Activated CD4-positive, alpha-beta memory T cell treated with anti-CD3 and anti-CD28 coated beads, Interleukin-2, amount 10 ng/mL, durations not matched to agents 7 days and 5 days (primary cell): ENCODE data around the gene HNRNPA1L2. TPM values are rescaled to one million over a fixed set of nuclear protein-coding genes. Genes with fewer than 3 reads are reported as not detected.
A peak's percentile ranks its signal among the peaks of the same experiment; 100 is the strongest.
"Not testable (repeated sequence)": the region's sequence is repeated elsewhere in the genome, so short reads cannot be mapped to it uniquely, and the experiment has no call there.

Experiments
- CTCF ChIA-PET: fragments of 350-600 bp; sonication (Branson Sonifier 250); formaldehyde crosslinking; loops from one replicate; lab custom pipeline; 2021; ENCODE audit warnings: antibody characterized with exemption, inconsistent platforms; lab: Charles Lee
- POLR2A ChIA-PET: fragments of 350-600 bp; sonication (Branson Sonifier 250); formaldehyde crosslinking; loops from one replicate; lab custom pipeline; 2021; ENCODE audit warnings: antibody characterized with exemption; lab: Charles Lee
- DNase-seq: peaks from one replicate; pipeline ENCODE4 v3.0.0-alpha.2; 2020
- H3K27ac Mint-ChIP-seq: one replicate; pipeline ENCODE4 v1.8.0; 2021; ENCODE audit warnings: mild to moderate bottlenecking, mixed read lengths
- H3K27me3 Mint-ChIP-seq: one replicate; pipeline ENCODE4 v1.8.0; 2021; ENCODE audit warnings: mixed read lengths
- H3K36me3 Mint-ChIP-seq: one replicate; pipeline ENCODE4 v1.8.0; 2021; ENCODE audit warnings: low read depth, mixed read lengths
- H3K4me1 Mint-ChIP-seq: one replicate; pipeline ENCODE4 v1.8.0; 2021; ENCODE audit warnings: mixed read lengths
- H3K4me3 Mint-ChIP-seq: one replicate; pipeline ENCODE4 v1.8.0; 2021; ENCODE audit warnings: mild to moderate bottlenecking, mixed read lengths
- H3K9me3 Mint-ChIP-seq: one replicate; pipeline ENCODE4 v1.8.0; 2021; ENCODE audit warnings: mixed read lengths
- total RNA-seq, 2 experiments: library from RNA; stranded (reverse); gene quantifications; one replicate each; pipeline ENCODE4 v1.2.3, GENCODE V29; 2021

The HNRNPA1L2 gene
- total RNA-seq, 2 experiments from 2014 or later = 8.9 to 9.3 TPM

DNA sequence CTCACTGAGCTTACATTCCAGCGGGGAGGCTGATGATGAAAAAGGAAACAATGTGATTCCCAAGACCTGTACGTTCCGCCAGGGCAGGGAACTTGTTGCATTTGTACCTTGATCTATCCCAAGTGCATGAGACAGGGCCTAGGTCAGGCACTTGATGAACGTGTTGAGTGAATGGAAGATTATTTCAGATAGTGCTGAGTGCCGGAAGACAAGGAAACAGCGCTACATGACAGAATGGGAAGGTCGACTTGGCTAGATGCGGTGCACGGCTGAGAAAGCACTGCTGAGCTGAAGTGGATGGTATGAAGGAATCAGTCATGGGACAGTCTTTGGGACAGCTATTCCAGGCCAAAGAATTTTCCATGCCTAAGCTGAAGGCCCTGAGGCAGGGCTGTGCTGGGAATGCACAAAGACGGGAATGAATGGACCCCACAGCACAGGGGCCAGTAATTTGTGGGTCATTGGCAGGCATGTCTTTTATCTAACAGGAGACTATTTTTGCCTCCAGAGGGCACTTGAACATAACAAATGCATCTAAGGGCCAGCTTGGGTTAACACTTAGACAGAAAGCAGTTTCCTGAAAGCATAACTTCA is 33.1 kb upstream of the HNRNPA1L2 start:
- CTCF ChIA-PET = interaction anchor here (0.9 to 1.8 kb wide), 3 partner anchors 199 to 359 kb away, joined by 3 to 14 read pairs (median 5); no protein-coding TSS in a partner anchor
- H3K36me3 Mint-ChIP-seq, DNase-seq, H3K27me3 Mint-ChIP-seq, H3K27ac Mint-ChIP-seq, POLR2A ChIA-PET, H3K4me1 Mint-ChIP-seq, H3K4me3 Mint-ChIP-seq, H3K9me3 Mint-ChIP-seq: not testable (repeated sequence)

DNA sequence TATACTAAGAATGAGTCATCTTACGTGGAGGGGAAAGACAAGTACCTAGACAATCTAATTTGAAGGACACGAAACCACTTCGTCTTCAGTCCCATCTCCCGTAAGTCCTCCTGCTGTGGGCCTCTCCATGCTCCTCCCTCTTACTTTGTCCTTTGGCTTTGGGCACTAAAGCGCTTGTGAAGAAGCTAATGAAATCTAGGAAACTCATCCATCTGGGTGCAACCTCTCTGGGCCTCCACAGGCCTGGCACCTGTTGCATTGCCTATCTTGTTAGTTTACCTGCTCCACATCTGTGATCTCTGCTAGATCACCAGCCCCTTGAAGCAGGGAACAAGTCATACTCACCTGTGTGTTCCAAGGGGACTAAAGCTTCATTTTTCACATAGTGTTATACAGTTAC is 32.1 kb upstream of the HNRNPA1L2 start:
- H3K4me1 Mint-ChIP-seq, H3K4me3 Mint-ChIP-seq, H3K27ac Mint-ChIP-seq, DNase-seq, H3K9me3 Mint-ChIP-seq, H3K27me3 Mint-ChIP-seq, H3K36me3 Mint-ChIP-seq: not testable (repeated sequence)
- ChIA-PET CTCF (interaction anchor here (0.9 to 1.8 kb wide), 3 partner anchors 198 to 358 kb away, joined by 3 to 9 read pairs (median 3); no protein-coding TSS in a partner anchor), POLR2A (interaction anchor here (0.9 kb wide), 1 partner anchor 43 kb away, joined by 4 read pairs; the partner anchor contains the start of gene SUGT1)

DNA sequence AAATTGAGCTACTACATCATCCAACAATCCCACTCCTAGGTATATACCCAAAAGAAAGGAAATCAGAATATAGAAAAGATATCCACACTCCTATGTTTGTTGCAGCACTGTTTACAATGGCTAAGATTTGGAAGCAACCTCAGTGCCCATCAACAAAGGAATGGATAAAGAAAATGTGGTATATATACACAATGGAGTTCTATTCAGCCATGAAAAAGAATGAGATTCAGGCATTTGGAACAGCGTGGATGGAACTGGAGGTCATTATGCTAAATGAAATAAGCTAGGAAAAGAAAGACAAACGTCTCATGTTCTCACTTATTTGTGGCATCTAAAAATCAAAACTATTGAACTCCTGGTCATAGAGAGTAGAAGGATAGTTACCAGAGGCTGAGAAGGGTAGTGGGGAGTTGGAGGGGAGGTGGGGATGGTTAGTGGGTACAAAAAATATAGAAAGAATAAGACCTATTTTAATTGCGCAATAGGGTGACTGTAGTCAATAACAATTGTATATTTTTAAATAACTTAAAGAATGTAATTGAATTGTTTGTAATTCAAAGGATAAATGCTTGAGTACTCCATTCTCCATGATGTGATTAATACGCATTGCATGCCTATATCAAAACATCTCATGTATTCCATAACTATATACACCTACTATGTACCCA is 27.0 kb upstream of the HNRNPA1L2 start:
- H3K27me3 Mint-ChIP-seq = peaks cover 7% of the 10 kb centered on the region
- ChIA-PET POLR2A (interaction anchor here (2.8 to 3.9 kb wide), 2 partner anchors 38 to 165 kb away, joined by 15 to 91 read pairs; partner anchors contain the start of genes SUGT1 and VPS36), CTCF (interaction anchor here (0.9 to 2.9 kb wide), 3 partner anchors 37 to 49 kb away, joined by 3 to 40 read pairs (median 4); partner anchors contain the start of gene SUGT1)
- H3K9me3 Mint-ChIP-seq = no peaks in the 10 kb centered on the region
- H3K27ac Mint-ChIP-seq = no peak overlapping the region
- H3K36me3 Mint-ChIP-seq = no peaks in the 10 kb centered on the region
- peak overlapping the region; percentile 32 for H3K4me3 Mint-ChIP-seq
- peaks cover 25% of the 10 kb centered on the region for H3K4me1 Mint-ChIP-seq
- no peak for DNase-seq

DNA sequence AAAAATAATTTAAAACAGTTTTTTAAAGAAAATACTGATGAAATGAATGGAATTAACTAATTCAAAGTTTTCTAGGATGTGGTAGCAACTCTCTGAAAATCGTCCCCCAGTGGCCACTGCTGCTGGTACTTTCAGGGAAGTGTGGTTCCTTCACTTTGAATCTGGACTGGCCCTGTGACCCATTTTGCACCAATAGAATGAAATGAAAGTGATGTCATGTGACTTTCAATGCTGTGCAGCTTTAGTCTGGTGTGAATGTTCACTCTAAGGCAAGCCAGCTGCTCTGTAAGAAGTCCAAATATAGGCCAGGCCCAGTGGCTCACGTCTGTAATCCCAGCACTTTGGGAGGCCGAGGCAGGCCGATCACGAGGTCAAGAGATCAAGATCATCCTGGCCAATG is 26.4 kb upstream of the HNRNPA1L2 start:
- Mint-ChIP-seq H3K9me3 (no peaks in the 10 kb centered on the region), H3K4me1 (peaks cover 28% of the 10 kb centered on the region), H3K36me3 (no peaks in the 10 kb centered on the region), H3K4me3 (peak overlapping the region; percentile 95), H3K27me3 (peaks cover 7% of the 10 kb centered on the region), H3K27ac (peak overlapping the region; percentile 85)
- ChIA-PET POLR2A (interaction anchor here (2.4 to 3.9 kb wide), 3 partner anchors 37 to 168 kb away, joined by 7 to 91 read pairs (median 15); partner anchors contain the start of genes SUGT1 and VPS36), CTCF (interaction anchor here (2.5 to 2.9 kb wide), 2 partner anchors 37 to 165 kb away, joined by 20 to 40 read pairs; partner anchors contain the start of genes SUGT1 and VPS36)
- no peak for DNase-seq

DNA sequence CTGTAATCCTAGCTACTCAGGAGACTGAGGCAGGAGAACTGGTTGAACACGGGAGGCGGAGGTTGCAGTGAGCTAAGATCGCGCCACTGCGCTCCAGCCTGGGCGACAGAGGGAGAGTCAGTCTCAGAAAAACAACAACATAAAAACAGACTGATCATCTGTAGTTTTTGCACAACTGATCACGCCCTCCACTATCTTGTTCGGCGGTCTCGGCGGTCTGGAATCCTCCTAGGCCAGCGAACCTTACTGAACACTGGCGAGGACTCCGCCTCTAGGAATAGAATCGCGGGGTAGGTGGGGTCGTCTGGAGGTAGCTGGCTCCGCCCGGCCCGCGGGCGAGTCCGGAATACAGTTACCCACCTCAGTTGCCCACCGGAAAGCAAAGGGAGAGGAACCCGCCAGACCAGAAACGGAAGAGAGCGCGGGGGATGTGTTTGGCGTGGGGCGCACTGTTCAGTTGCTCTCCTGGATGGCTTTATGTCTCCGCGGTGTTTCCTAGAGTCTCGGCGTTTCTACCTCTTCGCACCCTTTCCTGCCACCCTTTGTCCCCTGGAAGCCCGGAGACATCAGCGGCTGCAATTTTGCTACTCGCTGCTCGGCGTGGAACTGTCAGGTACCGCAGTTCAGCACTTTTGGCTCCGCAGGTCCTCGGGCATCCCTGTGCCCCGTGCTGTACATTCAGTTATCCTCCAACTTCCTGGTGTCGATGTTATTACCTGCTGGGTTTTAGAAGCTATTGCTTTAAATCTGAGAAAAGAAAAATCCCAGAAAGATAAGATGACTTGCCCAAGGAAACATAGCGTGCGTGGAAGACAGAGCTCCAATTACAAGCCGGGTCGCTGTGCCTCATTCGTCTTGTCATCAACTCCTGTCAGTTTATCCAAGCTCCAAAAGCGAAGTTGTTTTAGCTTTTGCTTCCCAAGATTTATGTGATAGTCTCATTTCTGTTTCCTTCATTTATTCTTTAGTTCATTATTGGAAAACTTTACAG is 24.9 kb upstream of the HNRNPA1L2 start:
- POLR2A ChIA-PET = interaction anchor here (0.6 to 3.9 kb wide), 15 partner anchors 9 to 614 kb away, joined by 3 to 91 read pairs (median 4); partner anchors contain the start of genes SUGT1 and VPS36
- Mint-ChIP-seq H3K36me3 (no peaks in the 10 kb centered on the region), H3K27me3 (peaks cover 2% of the 10 kb centered on the region), H3K9me3 (no peaks in the 10 kb centered on the region), H3K4me3 (peak overlapping the region; percentile 95), H3K4me1 (peaks cover 28% of the 10 kb centered on the region), H3K27ac (peak overlapping the region; percentile 85)
- CTCF ChIA-PET = interaction anchor here (0.9 to 2.9 kb wide), 5 partner anchors 22 to 167 kb away, joined by 3 to 40 read pairs (median 6); partner anchors contain the start of genes SUGT1 and VPS36
- peak; percentile 86 for DNase-seq

DNA sequence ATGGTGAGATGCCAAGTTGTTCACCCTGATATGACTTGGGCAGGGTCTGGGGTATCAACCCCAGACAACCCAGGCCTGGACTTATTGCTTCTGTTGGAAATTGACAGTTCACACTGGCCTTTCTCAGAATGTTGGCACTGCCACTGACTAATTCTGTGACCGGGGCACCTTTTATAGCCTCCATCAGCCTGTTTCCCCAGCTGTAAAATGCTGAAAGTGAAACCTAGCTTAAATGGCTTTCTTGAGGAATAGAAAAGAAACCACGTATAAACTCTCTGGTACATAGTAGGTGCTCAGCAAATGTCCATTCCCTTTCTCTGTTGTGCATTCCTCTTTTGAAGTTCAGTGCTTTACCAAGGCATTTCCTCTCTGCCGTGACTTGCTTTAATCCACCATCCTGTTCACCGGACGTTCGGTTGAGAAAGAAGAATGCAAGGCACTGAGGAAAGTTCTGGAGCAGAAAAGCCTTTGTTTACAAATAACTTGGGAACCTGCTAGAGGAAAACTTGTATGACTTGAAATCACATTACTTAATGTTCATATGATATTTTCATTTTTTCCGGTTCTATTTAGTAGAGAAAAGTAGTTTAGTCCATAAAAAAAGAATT is 11.0 kb upstream of the HNRNPA1L2 start:
- CTCF ChIA-PET, H3K4me1 Mint-ChIP-seq, H3K27ac Mint-ChIP-seq, H3K4me3 Mint-ChIP-seq, H3K27me3 Mint-ChIP-seq, POLR2A ChIA-PET, H3K9me3 Mint-ChIP-seq, DNase-seq: not testable (repeated sequence)
- peaks cover 36% of the 10 kb centered on the region for H3K36me3 Mint-ChIP-seq

DNA sequence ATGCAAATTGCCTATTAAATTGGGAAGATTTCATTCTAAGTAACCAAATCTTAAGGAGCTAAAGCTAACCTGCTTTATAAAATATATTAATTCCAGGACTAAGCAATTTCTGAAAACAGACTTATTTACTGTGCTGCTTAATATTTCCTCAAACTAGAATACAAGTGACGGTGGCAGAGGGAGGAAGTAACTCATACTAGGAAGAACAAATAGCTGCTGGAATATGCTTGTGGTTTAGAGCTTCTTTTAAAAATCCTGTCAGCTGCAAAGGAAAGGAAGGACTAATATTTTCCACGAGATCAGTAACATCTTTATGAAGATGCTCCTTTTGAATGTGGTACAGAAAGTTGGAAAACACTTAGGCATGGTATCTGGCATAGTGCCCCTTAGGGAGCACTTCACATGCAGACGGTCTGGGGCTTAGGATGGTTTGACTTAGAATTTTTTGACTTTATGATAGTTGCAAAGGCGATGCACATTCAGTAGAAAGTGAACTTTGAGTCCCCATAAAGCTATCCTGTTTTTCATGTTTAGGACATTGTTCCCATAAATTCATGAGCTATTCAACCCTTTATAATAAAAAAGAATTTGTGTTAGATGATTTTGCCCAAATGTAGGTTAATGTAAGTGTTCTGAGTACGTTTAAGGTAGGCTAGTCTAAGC is 3.4 kb upstream of the HNRNPA1L2 start:
- Mint-ChIP-seq H3K27ac (no peak overlapping the region), H3K36me3 (peaks cover 35% of the 10 kb centered on the region), H3K4me3 (no peak overlapping the region), H3K4me1 (peaks cover 4% of the 10 kb centered on the region), H3K27me3 (no peaks in the 10 kb centered on the region), H3K9me3 (no peaks in the 10 kb centered on the region)
- POLR2A ChIA-PET = interaction anchor here (0.6 to 1.0 kb wide), 3 partner anchors 14 to 167 kb away, joined by 3 to 4 read pairs (median 4); partner anchors contain the start of gene SUGT1
- CTCF ChIA-PET = interaction anchor here (1.5 to 1.6 kb wide), 2 partner anchors 14 to 22 kb away, joined by 3 to 4 read pairs; partner anchors contain the start of gene SUGT1
- DNase-seq = no peak

DNA sequence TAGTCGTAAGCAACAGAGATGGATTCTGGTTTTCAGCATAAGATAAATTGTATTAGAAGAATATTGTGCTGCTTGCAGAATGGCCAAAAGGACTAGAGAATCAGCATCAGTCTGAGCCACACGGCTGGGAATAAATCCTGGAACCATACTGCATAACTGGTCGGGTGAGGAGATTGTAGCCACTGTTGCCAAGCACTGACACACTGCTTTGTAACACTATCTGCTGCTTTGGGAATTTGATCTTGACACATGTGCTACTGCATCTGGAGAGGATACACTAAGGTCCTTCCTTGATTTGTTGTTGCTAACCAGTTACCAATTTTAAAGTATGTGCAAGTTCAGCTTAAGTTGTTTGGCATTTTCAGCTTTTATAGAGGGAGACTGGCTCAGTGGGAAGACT is 1.9 kb downstream of the HNRNPA1L2 start:
- ChIA-PET CTCF (interaction anchor here (1.1 kb wide), 2 partner anchors 8 to 21 kb away, joined by 3 read pairs; partner anchors contain the start of gene SUGT1), POLR2A (no interaction called here)
- Mint-ChIP-seq H3K4me1 (peaks cover 4% of the 10 kb centered on the region), H3K27ac (no peak overlapping the region), H3K27me3 (no peaks in the 10 kb centered on the region), H3K9me3 (no peaks in the 10 kb centered on the region), H3K36me3 (peaks cover 30% of the 10 kb centered on the region), H3K4me3 (no peak overlapping the region)
- no peak for DNase-seq

DNA sequence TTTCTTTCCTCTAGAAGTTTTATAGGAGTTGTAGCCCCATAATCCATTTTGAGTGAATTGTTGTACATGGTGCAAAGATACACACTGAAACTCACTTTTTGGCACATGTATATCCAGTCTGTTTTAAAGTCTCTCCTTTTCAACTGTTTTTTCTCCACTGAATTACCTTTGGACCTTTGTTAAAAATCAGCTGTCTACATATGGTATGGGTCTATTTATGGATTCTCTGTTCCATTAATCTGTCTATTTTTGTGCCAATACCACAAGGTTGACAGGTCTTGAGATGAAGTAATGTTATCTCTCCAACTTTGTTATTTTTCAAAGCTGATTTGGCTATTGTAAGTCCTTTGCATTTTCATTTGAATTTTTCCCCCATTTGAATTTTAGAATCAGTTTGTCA is 4.7 kb downstream of the HNRNPA1L2 start:
- Mint-ChIP-seq H3K36me3 (peaks cover 26% of the 10 kb centered on the region), H3K27ac (no peak overlapping the region), H3K4me3 (no peak overlapping the region), H3K9me3 (no peaks in the 10 kb centered on the region), H3K4me1 (peaks cover 13% of the 10 kb centered on the region), H3K27me3 (no peaks in the 10 kb centered on the region)
- POLR2A ChIA-PET = no interaction called here
- DNase-seq = no peak
- CTCF ChIA-PET = no interaction called here

DNA sequence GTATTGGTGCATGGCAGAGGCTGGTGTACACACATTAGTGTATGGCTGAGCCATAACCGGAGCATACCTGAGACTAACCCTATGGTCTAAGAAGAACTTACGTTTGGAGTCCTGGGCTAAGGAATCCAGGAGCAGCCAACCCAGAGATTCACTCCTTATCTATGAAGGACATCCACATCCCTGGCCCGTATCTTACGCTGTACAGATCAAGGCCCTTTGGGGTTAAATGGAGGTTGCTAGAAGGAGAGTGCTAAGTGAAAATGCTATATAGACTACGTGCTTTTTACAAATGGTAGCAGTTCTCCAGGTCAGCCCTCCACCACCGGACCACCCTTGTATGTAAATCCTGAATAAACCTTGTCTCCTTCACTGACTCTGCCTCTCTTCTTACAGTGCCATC is 8.5 kb downstream of the HNRNPA1L2 start:
- peak overlapping the region; percentile 50 for H3K27ac Mint-ChIP-seq
- ChIA-PET CTCF (no interaction called here), POLR2A (no interaction called here)
- no peaks in the 10 kb centered on the region for H3K27me3 Mint-ChIP-seq
- H3K36me3 Mint-ChIP-seq = peaks cover 19% of the 10 kb centered on the region
- DNase-seq = no peak
- H3K4me3 Mint-ChIP-seq = no peak overlapping the region
- peaks cover 9% of the 10 kb centered on the region for H3K4me1 Mint-ChIP-seq
- H3K9me3 Mint-ChIP-seq = no peaks in the 10 kb centered on the region

DNA sequence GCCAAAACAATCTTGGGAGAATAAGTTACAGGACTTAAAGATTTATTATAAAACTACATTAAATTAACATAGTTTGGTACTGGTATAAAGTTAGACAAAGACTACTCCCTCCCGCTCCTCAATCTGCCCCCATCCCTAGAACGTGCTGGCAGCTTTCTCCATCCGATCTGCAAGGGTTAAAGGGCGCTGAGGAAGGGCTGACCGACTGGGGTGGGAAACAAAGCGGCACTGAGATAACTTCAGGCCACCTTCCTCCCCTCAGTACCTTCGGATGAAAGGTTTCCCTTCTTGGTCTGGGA is 9.6 kb downstream of the HNRNPA1L2 start:
- no peaks in the 10 kb centered on the region for H3K9me3 Mint-ChIP-seq
- peaks cover 19% of the 10 kb centered on the region for H3K36me3 Mint-ChIP-seq
- CTCF ChIA-PET = interaction anchor here (1.1 to 3.4 kb wide), 8 partner anchors 8 to 202 kb away, joined by 3 to 40 read pairs (median 8); partner anchors contain the start of gene VPS36
- H3K4me3 Mint-ChIP-seq = no peak overlapping the region
- H3K4me1 Mint-ChIP-seq = peaks cover 9% of the 10 kb centered on the region
- H3K27ac Mint-ChIP-seq = no peak overlapping the region
- POLR2A ChIA-PET = interaction anchor here (0.9 to 4.2 kb wide), 11 partner anchors 10 to 202 kb away, joined by 4 to 91 read pairs (median 9); partner anchors contain the start of genes HNRNPA1L2 and VPS36
- H3K27me3 Mint-ChIP-seq = no peaks in the 10 kb centered on the region
- no peak for DNase-seq
